Measurements from ENCODE around the gene UBAC2.

Gene UBAC2

DNA sequence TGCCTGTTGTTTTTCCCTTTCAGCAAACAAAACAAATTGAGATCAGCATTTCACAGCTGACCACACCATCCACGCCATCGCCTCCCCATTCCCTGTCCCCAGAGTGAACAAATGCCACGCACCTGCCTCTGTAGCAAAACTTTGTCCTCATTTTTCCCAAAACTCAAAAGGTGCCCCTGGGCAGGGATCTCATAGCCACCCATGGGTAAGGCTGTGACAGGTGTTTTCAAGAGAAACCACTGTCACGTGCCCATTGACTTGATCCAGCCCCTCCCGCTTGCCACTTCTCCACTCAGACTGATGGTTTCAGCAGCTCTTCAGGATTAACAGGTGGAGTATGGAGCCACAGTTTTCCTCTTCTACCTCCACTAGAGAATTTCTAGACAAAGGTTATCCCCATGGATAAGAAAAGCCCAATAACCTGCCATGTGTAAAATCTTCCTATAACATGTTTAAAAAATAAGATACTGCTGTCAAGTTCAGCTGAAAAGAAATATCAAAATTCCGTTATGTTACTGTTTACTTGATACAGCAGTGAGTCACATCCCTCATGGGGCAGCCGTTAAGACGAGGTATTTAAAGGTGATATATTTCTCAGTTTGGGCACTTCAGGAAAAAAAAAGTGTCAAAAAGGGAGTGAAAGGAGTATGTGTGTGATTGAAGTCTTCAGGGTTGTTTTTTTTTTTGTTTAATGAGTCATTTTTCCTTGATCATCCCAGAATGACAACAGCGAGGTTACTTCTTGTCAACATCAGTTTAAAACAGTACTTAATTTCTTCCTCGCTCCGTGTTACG lies 170.0 kb downstream of the UBAC2 start:
- no peaks in the 10 kb centered on the region for H3K27me3 Mint-ChIP-seq
- peak overlapping the region; percentile 68 for H3K27ac Mint-ChIP-seq
- ATAC-seq: no peak
- peaks cover 52% of the 10 kb centered on the region for H3K36me3 Mint-ChIP-seq
- H3K4me3 Mint-ChIP-seq: no peak overlapping the region
- peaks cover 82% of the 10 kb centered on the region for H3K4me1 Mint-ChIP-seq
- no peaks in the 10 kb centered on the region for H3K9me3 Mint-ChIP-seq

DNA sequence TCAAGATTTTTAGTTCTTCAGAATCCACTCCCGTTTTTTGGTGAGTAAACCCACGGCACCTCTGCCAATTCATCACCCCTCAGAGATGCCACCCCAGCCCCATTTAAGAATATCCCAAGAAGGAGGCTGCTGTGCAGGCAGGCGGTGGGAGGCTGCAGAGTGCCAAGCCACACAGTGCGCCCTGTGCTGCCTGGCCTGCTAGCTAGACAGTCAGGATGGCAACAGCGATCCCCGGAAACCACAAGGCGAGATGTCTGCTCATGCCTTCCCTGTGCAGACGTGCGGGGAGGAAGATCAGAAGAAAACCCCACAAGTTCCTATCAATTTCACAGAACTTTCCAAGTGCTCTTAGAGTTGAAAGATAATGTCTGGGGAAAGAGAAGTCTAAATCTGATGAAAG lies 171.3 kb downstream of the UBAC2 start:
- no peaks in the 10 kb centered on the region for H3K27me3 Mint-ChIP-seq
- no peaks in the 10 kb centered on the region for H3K9me3 Mint-ChIP-seq
- H3K4me3 Mint-ChIP-seq: no peak overlapping the region
- H3K36me3 Mint-ChIP-seq: peaks cover 49% of the 10 kb centered on the region
- no peak for ATAC-seq
- peaks cover 82% of the 10 kb centered on the region for H3K4me1 Mint-ChIP-seq
- peak overlapping the region; percentile 97 for H3K27ac Mint-ChIP-seq

DNA sequence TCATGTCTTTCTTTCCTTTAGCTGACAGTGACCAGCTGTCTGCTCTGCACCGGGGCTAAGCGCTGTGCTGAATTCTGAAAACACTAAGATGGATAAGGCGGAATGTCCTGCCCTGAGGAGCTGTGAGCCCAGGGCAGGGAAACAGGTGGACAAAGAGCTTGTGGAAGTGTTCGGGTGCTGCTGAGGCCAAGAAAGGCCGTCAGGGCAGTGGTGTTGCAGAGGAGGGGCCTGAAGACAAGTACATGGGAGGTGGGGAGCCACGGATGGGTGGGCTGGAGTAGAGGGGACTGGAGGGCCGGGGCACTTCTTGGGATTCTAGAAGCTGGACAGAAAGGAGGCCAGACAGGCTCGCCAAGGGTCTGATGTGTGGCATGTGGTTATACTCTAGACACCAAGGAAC lies 172.8 kb downstream of the UBAC2 start:
- H3K36me3 Mint-ChIP-seq: peaks cover 44% of the 10 kb centered on the region
- H3K27me3 Mint-ChIP-seq: no peaks in the 10 kb centered on the region
- no peaks in the 10 kb centered on the region for H3K9me3 Mint-ChIP-seq
- H3K4me3 Mint-ChIP-seq: peak overlapping the region; percentile 30
- no peak for ATAC-seq
- H3K4me1 Mint-ChIP-seq: peaks cover 79% of the 10 kb centered on the region
- peak overlapping the region; percentile 97 for H3K27ac Mint-ChIP-seq

DNA sequence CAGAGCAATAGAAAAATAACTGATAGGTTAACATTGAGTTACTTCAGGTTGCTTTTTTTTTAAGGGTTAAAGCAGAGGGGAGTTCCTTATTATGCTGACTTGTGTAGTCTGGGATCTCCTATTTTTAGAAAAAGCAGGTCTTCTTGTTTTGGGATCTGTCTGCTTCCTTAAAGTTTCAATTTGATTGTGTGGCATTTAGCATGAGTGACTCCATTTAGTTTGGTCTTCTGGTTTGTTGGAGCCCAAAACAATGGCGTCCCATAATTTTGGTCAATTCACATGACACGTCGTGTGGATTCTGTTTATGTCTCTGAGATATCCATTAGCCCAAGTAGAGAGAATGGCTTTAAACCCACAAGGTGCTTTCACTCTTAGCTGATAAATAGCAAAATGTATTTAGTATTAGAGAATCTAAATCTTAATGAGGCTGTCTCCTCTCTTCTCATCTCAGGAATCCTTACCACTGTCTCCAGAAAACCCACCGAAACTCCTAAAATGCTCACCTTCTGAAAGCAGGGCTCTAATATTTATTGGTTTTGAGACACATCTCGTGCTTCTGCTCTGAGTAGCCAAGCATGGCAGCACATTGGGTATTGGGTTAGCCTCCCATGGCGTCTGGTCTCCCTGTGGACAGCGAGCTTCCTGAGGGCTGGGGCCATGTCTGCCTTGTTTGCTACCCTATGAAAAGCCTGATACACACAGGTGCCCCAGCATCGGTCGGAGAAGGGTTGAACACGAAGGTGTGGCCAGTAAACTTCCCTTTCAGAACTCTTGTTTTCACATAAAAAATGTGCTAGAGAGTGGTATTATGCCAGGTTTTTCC lies 173.7 kb downstream of the UBAC2 start:
- H3K9me3 Mint-ChIP-seq: no peaks in the 10 kb centered on the region
- H3K27me3 Mint-ChIP-seq: no peaks in the 10 kb centered on the region
- H3K27ac Mint-ChIP-seq: peak overlapping the region; percentile 97
- ATAC-seq: peak; percentile 81
- H3K4me3 Mint-ChIP-seq: peak overlapping the region; percentile 69
- H3K36me3 Mint-ChIP-seq: peaks cover 40% of the 10 kb centered on the region
- peaks cover 80% of the 10 kb centered on the region for H3K4me1 Mint-ChIP-seq

DNA sequence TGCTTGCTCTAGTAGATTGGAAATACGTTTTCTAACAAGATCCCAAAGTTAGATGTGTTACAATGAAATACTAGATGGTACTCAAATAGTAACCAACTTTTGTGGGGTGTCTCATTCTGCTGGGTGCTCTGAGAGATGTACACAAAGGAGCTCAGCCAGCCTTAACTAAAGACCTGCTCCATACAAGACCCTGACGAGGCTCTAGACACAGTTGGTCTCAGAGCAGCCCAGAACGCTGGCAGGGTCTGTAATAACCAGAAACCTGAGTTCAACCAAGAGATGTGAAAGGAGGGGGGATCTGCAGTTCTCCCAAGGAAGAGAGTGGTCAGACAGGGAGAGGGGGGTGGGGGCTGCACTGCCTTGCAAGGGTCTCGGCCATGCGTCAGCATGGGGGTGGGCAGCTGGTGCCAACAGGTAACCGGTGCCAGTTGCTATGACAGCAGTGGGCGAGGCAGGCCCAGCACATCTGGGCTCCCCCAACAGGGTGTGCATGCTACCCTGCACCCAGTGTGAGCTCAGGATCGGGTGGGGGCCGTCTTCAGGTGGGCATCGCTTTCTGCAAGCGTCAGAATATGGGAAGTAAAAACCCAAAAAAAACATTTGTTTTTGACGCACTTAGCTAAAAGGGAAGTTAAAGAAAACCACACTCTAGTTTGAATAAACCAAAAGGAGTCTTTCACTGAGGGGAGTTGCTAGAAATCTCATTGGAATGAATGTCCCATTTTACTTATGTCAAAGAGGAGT lies 174.5 kb downstream of the UBAC2 start:
- peaks cover 86% of the 10 kb centered on the region for H3K4me1 Mint-ChIP-seq
- no peaks in the 10 kb centered on the region for H3K9me3 Mint-ChIP-seq
- H3K36me3 Mint-ChIP-seq: peaks cover 36% of the 10 kb centered on the region
- peak; percentile 94 for ATAC-seq
- H3K27me3 Mint-ChIP-seq: no peaks in the 10 kb centered on the region
- H3K27ac Mint-ChIP-seq: peak overlapping the region; percentile 97
- peak overlapping the region; percentile 69 for H3K4me3 Mint-ChIP-seq

DNA sequence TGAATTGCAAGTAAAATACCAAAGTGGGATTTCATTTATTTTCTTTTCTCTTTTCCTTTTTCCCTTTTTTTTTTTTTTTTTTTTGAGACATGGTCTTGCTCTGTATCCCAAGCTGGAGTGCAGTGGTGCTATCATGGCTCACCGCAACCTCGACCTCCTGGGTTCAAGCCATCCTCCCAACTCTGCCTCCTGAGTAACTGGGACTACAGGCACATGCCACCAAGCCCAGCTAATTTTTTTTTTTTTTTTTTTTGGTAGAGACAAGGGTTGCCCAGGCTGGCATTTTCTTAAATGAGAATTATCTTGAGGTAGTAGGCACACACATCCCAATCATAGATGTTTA lies 175.1 kb downstream of the UBAC2 start:
- Mint-ChIP-seq H3K9me3 (no peaks in the 10 kb centered on the region), H3K27me3 (no peaks in the 10 kb centered on the region), H3K4me1 (peaks cover 86% of the 10 kb centered on the region), H3K4me3 (peak overlapping the region; percentile 69), H3K27ac (peak overlapping the region; percentile 97), H3K36me3 (peaks cover 31% of the 10 kb centered on the region)
- ATAC-seq: peak; percentile 2

DNA sequence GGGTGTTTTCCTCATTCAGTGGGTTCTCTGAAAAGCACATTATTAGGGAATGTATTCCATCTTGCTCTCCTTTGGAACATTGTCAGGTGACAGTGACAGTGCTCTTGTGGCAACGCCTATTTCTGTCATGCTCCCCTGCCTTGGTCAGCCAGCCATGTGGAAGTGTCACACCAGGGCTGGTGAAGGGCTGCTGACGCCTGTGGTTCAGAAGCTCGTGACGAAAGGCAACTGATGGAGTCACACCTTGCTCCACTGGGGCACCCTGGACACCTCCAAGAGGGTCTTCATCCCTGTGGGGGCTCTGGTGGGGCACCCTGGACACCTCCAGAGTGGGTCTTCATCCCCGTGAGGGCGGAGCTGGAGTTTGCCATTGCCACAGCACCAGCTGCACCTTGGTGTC lies 175.5 kb downstream of the UBAC2 start:
- Mint-ChIP-seq H3K4me3 (peak overlapping the region; percentile 37), H3K9me3 (no peaks in the 10 kb centered on the region), H3K4me1 (peaks cover 86% of the 10 kb centered on the region), H3K27ac (peak overlapping the region; percentile 97), H3K36me3 (peaks cover 27% of the 10 kb centered on the region), H3K27me3 (no peaks in the 10 kb centered on the region)
- ATAC-seq: peak; percentile 79

DNA sequence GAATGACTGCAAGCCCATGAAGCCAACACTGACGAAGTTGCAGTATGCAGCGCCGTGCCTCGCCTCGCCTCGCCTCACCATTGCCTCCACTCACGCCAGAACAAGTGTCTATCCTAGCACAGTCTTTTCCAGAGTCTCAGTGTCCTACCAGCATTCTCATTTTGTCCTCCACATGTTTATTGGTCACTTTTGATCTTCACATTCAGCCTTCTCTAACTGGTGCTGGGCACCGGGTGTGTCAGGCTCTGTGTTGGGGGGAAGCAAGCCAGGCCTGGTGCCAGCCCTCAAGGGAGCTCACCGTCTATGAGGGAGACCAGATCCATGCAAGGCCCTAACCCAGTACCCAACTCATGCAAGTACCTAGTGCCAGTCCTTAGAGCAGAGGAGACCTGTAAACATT lies 176.3 kb downstream of the UBAC2 start:
- H3K4me1 Mint-ChIP-seq: peaks cover 92% of the 10 kb centered on the region
- H3K27me3 Mint-ChIP-seq: no peaks in the 10 kb centered on the region
- H3K9me3 Mint-ChIP-seq: no peaks in the 10 kb centered on the region
- H3K4me3 Mint-ChIP-seq: no peak overlapping the region
- ATAC-seq: no peak
- H3K27ac Mint-ChIP-seq: peak overlapping the region; percentile 97
- H3K36me3 Mint-ChIP-seq: peaks cover 28% of the 10 kb centered on the region

DNA sequence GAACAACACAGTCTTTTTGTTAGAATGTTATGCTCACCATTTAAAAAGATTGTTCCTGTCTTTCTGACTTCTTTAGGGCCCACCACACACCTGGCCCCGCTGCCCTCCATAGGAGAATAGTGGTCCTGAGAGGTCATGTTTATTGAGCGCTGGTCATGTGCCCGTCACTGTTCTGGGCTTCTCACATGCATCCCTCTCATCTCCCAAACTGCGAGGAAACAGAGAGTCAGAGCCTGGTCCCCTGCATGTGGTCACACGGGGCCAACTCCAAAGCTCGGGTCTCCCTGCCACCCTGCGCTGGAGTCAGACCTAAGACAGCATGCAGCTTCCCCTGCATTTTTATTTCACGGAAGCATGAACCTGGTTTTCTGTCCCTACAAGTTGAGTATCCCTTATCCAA lies 177.0 kb downstream of the UBAC2 start:
- H3K4me1 Mint-ChIP-seq: peaks cover 92% of the 10 kb centered on the region
- H3K27me3 Mint-ChIP-seq: no peaks in the 10 kb centered on the region
- H3K36me3 Mint-ChIP-seq: peaks cover 21% of the 10 kb centered on the region
- peak overlapping the region; percentile 97 for H3K27ac Mint-ChIP-seq
- ATAC-seq: no peak
- H3K4me3 Mint-ChIP-seq: no peak overlapping the region
- H3K9me3 Mint-ChIP-seq: no peaks in the 10 kb centered on the region

DNA sequence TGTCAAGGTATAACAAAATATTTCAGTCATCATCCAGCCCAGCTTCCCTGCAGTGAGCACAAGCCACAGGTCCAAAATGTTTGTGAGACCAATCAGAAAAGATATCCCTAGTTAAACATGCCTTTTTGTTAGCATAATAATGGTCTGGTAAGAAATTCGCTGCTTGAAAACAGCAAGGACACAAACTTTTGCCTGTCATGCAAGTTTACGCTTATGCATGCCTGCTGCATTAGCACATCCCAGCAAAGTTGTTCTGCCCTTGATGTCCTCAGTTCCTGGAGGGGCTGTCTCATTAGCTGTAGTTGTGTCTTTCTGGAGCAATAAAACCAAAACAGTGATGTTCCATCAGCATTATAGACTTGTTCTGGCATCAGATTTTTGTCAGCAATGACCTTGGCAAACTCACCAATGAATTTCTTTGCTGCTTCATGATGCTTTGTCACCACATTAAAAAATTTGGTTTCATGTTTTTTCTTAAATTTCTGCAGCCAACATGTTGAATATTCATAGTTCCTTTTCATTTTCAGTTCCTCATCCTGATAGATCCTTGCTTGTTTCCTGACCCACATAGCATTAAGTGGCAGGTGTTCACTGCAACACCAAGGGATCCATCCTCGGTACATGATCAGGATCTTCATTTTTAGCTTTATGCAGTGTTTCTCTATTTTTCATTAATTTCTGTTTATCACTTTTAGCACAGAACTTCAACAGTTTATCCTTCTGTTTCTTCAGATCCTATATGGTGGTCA lies 178.5 kb downstream of the UBAC2 start:
- Mint-ChIP-seq H3K36me3 (peaks cover 14% of the 10 kb centered on the region), H3K4me3 (peak overlapping the region; percentile 30), H3K4me1 (peaks cover 92% of the 10 kb centered on the region), H3K27me3 (no peaks in the 10 kb centered on the region), H3K9me3 (no peaks in the 10 kb centered on the region), H3K27ac (peak overlapping the region; percentile 82)
- no peak for ATAC-seq

DNA sequence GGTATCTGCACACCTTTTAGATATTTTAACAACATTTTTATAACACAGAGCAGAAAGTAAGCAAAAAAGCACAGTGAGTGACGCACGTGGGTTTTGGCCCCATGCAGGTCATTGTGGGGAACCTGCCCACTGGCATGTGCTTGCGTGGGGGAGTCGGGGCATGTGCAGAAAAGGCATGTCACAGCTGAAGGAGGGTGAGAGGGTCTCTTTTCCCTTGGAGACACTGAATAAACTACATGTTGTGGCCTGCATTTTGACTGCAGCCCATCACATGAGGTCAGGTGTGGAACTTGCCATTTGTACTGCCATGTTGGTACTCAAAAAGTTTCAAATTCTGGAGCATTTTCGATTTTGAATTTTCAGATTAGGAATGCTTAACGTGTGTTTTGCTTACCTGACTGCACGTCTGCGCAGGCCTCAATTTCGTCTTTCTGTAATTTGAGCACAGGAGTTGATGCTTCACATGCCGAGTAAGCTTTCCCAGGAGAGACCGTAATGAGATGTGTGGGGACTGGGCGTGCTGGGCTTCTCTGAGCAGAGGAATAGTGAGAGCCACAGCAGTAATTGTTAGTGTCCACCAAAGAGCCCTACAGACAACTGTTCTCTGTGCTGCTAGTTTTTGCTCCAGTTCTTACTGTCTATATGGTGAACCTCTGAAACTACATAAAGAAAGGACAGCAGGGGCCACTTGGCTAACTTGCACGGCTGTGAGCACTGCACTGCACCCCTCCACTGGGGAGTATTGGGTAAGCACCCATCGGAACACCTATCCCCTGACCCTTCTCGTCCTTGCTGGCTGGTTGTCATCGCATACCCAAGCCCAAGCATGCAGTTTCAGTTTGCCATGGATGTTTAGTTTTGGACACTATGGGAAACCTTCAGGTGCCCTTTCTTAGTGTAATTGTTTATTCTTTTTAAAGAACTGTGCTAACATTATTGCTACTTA lies 179.5 kb downstream of the UBAC2 start:
- H3K9me3 Mint-ChIP-seq: no peaks in the 10 kb centered on the region
- H3K36me3 Mint-ChIP-seq: peaks cover 14% of the 10 kb centered on the region
- H3K4me3 Mint-ChIP-seq: peak overlapping the region; percentile 30
- no peaks in the 10 kb centered on the region for H3K27me3 Mint-ChIP-seq
- H3K27ac Mint-ChIP-seq: peak overlapping the region; percentile 82
- ATAC-seq: no peak
- H3K4me1 Mint-ChIP-seq: peaks cover 82% of the 10 kb centered on the region

DNA sequence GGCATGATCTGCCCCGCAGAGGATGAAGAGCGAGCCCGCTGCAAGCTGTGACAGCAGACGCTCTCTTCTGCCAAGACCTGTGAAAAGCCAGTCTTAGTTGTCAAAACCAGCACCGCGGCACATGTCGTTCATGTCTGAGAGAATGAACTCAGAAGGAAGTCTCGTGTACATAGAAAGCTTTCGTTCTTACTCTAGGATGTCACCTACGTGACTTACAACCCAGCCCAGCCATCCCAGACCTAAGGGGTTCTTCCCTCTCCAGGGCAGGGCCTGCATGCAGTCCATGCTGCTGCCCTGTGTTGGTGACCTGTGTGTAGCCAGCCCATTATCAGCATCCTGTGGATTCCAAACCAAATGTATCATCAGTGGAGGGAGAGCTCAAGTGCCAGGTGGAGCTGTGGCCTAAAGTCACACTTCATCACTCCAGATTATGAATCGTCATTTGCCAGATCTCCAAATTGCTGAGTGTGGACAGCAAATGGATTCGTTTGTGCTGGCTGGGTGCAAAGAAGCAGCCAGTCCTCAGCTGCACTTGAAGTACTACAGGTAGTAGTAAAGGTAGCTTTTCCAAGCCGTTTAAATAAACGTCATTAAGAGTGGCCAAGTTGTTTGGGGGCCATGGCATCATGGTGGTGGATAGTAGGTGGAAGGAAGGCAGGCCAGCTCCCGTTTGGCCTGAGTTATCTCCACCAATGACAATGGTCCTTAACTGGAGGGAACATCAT lies 180.4 kb downstream of the UBAC2 start:
- peak overlapping the region; percentile 82 for H3K27ac Mint-ChIP-seq
- ATAC-seq: peak; percentile 77
- no peaks in the 10 kb centered on the region for H3K9me3 Mint-ChIP-seq
- H3K27me3 Mint-ChIP-seq: no peaks in the 10 kb centered on the region
- H3K4me3 Mint-ChIP-seq: peak overlapping the region; percentile 30
- peaks cover 20% of the 10 kb centered on the region for H3K36me3 Mint-ChIP-seq
- H3K4me1 Mint-ChIP-seq: peaks cover 73% of the 10 kb centered on the region

DNA sequence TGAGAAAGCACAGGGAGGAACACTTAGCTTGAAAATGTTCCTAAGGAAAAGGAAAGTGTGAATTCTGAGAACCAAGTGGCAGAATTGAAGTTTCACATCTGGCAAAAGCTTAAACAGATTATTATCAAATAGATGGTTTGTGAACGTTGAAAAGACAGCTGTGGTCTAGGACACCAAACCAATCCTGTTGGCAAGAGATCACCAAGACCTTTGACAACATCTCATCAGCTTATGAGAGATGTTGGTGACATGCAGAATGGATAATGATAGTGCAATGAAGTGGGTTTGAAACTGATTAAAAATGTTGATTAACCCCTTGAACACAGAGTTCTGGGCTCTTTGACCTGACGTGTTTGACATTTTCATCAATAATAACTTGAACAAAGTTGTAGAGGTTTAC lies 181.1 kb downstream of the UBAC2 start:
- Mint-ChIP-seq H3K36me3 (peaks cover 24% of the 10 kb centered on the region), H3K9me3 (no peaks in the 10 kb centered on the region), H3K27ac (peak overlapping the region; percentile 82), H3K4me3 (no peak overlapping the region), H3K4me1 (peaks cover 66% of the 10 kb centered on the region), H3K27me3 (no peaks in the 10 kb centered on the region)
- ATAC-seq: no peak
